NCI-H345 (cell line): Measurements from ENCODE around the gene SLC31A2.

Experiments used
- DNase-seq: peaks from one replicate; lab custom pipeline; 2025; lab: John Stamatoyannopoulos, UW

SLC31A2 gene

DNA sequence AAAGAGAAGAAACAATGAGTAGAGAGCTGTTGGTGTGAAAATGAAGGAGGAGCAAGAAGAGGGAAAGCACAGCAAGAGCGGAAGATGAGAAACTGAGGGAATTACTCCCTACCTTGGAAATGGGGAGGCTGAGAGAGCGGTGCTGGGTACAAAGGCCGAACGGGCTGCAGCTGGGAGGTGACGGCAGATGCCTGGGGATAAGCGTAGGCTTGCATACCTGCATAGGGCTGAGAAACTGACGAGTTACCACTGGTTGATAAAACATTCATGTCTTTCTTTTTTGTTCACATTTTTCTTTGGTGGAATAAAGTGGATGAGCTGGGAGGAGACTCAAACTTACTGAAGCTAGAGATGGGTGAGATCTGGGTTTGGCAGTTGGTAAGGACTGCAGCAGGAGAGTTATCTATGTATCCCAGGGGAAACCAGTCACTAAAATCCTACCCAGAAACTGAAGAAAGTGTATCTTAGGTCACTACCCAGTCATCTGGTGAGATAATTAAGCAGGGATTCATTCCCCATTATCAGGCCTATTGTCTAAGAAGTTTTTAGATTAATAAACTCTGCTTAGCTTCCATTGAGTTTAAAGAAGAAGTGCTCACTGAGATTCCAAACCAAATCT lies 35.4 kb downstream of the SLC31A2 start:
- DNase-seq: no peak

DNA sequence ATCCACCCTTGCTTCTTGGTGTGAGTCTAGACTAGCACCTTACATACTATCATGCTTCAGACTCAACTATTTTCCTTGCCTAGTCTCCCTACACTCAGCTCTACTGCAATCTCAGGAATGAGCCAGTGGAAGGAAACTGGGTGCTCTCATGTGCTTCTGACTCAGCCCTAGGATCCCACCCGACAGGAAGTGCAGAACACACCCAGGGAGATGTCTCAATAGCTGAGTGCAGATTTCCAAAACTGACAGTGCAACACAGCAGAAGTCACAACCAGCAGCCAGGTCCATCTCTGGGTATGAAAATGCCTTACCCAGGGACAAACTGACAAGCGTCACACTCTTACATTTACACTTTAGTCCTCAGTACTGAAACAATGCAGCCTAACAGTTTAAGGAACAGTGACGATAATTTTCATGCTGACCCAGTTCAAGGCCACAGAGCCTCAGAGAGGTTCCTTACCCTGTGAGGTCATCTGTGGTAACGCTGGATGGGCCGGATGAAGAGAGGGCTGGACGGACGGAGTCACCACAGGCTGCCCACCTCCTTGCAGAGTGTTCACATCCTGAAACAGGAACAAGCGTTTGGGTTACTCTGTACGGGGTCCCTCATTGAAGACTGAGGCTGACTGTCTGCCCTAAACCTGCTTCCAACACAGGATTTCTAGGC lies 37.3 kb downstream of the SLC31A2 start:
- DNase-seq: no peak

DNA sequence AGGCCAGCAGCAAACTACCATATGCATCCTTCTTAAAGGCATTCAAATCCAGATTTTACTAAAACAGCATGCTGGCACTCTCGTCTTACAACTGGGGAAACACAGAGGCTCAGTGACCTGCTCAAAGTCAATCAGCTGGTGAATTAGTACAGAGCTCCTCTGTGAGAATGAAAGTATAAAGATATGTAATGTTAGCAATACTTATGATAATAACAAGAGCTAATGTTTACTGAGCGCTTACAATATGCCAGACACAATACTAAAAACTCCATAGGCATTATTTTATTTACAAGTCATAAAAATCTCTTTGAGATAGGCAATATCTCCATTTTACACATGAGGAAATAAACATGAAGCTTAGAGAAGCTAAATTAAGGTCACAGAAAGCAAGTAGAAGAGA lies 41.6 kb downstream of the SLC31A2 start:
- DNase-seq: no peak

DNA sequence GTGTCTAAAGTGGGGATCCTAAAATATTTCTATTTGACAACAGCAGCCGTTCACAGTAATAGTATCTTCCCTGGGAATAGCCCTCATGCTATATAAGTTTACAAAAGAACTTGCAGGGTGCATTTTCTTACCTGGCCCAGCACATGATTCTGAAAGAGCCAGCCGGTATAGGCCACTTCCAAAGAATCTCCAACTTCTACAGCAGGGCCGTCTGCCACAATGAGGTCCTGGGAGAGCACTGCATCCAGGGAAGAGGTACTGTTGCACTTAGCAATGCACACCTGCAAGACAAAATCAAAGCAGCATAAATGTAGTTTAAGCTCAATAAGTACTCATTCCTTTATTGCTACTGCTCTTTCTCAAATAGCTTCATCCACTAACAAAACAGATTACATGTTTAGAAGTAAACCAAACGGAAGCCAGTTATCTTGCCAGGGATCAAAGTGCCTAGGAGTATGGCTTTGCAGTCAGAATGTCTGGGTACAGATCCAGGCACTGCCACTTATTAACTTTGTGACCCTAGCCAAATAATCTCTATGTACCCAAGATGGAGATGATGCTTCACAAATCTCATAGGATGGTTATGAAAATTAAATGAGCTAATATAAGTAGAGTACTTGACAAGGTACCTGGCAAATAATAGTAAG lies 49.0 kb downstream of the SLC31A2 start:
- no peak for DNase-seq

DNA sequence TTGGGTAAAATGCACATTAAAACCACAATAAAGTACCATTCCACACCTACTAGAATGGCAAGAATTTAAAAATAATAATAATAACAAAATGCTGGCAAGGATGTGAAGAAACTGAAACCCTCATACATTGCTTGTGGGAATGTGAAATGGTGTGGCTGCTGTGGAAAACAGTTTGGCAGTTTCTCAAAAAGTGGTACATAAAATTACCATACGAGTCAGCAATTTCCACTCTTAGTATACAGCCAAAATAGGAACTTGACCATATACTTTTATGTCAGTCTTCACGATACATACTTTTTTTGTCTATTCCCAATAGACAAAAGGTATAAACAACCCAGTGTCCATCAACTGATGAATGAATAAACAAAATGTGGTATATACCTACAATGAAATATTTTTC lies 54.6 kb downstream of the SLC31A2 start:
- no peak for DNase-seq

DNA sequence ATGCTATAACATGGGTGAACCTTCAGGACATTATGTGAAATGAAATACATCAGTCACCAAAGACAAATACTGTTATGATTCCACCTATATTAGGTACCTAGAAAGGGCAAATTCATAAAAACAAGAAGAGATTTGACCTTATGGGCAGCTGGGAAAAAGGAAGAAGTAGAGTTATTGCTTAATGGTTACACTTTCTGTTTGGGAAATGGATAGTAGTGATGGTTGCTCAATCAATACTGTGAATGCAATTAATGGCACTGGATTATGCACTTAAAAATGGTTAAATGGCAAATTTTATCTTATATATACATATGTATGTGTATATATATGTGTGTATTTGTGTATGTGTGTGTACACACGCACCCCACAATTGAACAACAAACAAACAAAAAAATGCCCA lies 55.1 kb downstream of the SLC31A2 start:
- DNase-seq: no peak

DNA sequence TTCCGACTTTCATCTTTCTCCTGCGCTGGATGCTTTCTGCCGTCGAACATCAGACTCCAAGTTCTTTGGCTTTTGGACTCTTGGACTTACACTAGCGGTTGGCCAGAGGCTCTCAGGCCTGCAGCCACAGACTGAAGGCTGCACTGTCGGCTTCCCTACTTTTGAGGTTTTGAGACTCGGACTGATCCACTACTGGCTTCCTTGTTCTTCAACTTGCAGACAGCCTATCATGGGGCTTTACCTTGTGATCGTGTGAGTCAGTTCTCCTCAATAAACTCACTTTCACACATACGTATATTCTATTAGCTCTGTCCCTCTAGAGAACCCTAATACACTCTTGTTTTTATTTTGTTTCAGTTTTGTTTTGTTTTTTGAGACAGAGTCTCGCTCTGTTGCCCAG lies 60.0 kb downstream of the SLC31A2 start:
- no peak for DNase-seq
